HEK293 (cell line): ENCODE measurements around the gene STAMBPL1.

ENCODE experiments used
- CTCF ChIP-seq: fragments of 450-650 bp; formaldehyde crosslinking; IDR thresholded peaks from 2 replicates; pipeline ENCODE4 v1.5.1; 2016; ENCODE audit warnings: missing biosample characterization, missing genetic modification characterization
- HOXA7 ChIP-seq: sonication (generic); formaldehyde crosslinking; IDR thresholded peaks from 2 replicates; pipeline ENCODE4 v1.8.1; 2022; ENCODE audit warnings: missing genetic modification reagents, borderline replicate concordance
- ZBTB7A ChIP-seq: fragments of 450-650 bp; formaldehyde crosslinking; IDR thresholded peaks from 2 replicates; pipeline ENCODE4 v1.5.1; 2016; ENCODE audit warnings: low read depth, missing biosample characterization, missing genetic modification characterization

DNA sequence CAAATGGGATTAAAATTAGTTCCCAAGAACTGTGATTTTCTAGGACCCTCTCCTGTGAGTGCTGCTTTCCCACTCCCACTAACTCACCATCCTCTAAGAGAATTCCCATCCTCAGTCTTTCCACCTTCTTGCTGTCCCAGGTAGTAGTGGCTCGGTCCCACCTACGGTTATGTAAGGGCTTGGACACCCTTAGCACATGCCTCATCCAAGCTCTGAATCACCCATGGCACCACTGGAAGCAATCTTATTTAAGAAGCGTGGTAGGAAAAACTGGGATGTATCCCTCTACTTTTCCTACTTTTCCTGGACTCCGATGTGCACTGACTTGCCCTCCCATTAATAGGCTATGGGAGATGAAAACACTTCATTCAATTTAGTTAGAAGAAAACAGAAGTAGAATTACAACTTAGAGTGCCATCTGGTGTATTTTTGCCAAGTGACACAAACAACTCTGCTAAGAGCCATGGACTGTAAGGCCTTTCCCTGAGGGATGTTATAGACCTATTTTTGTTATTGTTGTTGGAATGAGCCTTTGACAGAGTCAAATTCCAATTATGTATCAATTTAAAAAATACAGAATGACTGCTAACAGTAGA, 14.7 kb upstream of the STAMBPL1 start:
- TF ChIP-seq CTCF, result peak; percentile 23; the same call in 1 of the 2 replicates
- TF ChIP-seq HOXA7, result no peak
- no peak for TF ChIP-seq ZBTB7A (tag by site-specific recombination)
